Stimulated activated CD8-positive, alpha-beta memory T cell treated with anti-CD3 and anti-CD28 coated beads, Interleukin-4, amount 100 ng/mL, for 4 hours (primary cell): ENCODE results near the gene RREB1.

Experiments used
- DNase-seq, 2 donors: peaks; one replicate each; pipeline ENCODE4 v3.0.0-alpha.2; 2020; ENCODE audit warnings: low read depth in 2 of 2, low spot score in 1 of 2

The RREB1 gene

DNA sequence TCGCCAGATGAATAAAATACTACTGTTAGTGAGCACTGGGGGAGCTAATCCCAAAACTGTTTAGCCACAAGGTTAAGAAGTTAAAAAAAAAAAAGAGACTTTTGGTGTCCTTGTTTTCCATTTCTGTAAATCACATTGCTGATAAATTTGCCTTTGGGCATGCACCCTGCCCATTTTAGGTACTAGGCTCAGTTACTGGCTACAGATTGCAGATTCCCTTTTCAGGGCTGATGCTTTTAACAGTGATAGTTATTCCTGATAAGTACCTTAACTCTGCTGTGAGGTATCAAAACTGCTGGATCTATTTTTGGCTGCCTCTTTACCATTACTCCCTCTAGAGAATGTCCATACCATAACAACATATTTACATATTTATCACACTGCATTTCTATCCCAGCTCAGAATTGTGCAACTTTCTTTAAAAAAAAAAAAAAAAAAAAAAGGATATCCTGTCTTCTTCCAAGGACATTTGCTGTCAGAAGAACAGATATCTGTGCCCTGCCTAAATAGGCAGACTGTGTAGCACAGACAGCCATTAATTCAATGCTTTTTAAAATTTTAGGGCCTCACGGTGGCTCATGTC is 110.7 kb downstream of the RREB1 start:
- no peak for DNase-seq

DNA sequence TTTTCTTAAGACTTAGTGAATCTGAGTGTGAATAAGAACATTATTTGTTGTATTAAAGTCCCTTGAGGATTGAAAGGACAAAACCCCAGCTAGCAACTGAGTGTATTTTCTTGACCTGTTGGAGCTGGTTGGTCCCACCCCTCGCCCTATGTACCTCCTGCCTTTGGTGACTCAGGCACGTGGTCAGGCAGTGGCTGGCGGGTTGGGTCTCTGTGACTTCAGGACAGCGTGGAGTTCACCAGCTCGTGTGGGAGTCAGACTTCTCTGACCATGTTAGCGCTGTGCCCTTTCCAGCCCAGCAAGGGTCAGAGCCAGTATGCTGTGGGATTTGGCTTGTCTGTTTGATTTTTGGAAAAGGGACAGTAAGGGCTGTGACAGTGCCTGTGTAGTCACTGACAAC is 111.5 kb downstream of the RREB1 start:
- DNase-seq, result no peak

DNA sequence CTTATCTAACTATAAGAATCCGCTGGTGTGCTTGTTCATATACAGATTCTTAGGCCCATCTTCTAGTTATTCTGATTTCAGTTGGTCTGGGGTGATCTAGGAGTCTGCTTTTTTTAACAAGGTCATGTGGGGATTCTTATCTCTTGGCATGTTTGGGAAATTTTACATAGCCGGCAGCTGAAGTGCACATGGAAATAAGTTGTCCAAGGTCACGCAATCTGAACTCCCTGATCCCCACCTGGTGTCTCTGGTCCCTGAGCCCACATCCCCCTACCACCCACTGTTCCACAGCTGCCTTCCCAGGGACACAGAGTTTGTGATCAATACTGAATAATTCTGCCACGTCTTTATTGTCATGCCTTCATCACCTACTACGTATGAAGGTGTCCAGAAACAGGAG is 114.4 kb downstream of the RREB1 start:
- DNase-seq, result no peak

DNA sequence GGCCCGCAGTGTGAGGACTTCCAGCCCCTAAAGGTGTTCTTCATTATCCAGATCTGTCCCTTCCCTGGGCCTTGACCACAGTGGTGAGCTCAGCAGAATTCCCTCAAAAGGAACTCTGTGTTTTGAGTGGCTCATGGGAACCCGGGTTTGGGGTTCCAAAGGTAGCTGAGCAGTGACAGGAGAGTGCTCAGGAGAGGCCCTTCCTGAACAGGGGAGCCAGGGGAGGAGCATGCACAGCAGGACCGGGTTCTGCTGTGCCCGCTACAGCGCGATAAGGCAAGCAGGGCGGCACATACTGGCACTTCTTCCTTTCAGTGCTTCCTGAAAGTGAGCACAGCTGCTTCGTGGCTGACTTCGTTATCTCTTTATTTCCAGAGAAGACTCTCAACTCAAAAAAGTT is 117.0 kb downstream of the RREB1 start:
- no peak for DNase-seq

DNA sequence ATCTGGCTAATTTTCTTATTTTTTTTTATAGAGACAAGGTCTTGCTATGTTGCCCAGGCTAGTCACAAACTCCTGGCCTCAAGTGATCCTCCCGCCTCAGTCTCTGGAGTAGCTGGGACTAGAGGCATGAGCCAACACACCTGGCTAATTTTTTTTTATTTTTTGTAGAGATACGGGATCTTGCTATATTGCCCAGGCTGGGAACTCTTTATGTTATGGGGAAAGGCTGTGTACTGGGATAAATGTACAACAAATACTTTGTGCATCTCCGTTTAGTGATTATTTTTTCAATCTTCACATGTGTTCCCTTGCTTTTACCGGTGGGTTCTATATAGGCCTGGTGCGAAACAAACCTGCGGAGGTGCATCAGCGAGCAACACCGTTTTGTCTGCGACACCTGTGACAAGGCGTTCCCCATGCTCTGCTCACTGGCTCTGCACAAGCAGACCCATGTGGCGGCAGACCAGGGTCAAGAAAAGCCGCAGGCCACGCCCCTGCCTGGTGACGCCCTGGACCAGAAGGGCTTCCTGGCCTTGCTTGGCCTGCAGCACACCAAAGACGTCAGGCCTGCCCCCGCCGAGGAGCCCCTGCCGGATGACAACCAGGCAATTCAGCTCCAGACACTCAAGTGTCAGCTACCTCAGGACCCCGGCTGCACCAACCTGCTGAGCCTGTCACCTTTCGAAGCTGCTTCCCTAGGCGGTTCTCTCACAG is 121.1 kb downstream of the RREB1 start:
- DNase-seq, result no peak

DNA sequence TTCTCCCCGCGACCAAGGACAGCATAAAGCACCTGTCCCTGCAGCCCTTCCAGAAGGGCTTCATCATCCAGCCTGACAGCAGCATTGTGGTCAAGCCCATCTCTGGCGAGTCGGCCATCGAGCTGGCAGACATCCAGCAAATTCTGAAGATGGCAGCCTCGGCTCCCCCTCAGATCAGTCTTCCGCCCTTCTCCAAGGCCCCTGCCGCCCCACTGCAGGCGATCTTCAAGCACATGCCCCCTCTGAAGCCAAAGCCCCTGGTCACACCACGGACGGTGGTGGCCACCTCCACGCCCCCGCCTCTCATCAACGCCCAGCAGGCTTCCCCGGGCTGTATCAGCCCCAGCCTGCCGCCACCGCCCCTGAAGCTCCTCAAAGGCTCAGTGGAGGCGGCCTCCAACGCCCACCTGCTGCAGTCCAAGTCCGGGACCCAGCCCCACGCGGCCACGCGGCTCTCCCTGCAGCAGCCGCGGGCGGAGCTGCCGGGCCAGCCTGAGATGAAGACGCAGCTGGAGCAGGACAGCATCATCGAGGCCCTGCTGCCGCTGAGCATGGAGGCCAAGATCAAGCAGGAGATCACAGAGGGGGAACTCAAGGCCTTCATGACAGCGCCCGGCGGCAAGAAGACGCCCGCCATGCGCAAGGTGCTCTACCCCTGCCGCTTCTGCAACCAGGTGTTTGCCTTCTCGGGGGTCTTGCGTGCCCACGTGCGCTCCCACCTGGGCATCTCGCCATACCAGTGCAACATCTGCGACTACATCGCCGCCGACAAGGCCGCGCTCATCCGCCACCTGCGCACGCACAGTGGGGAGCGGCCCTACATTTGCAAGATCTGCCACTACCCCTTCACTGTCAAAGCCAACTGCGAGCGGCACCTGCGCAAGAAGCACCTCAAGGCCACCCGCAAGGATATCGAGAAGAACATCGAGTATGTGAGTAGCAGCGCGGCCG is 121.9 kb downstream of the RREB1 start:
- no peak for DNase-seq

DNA sequence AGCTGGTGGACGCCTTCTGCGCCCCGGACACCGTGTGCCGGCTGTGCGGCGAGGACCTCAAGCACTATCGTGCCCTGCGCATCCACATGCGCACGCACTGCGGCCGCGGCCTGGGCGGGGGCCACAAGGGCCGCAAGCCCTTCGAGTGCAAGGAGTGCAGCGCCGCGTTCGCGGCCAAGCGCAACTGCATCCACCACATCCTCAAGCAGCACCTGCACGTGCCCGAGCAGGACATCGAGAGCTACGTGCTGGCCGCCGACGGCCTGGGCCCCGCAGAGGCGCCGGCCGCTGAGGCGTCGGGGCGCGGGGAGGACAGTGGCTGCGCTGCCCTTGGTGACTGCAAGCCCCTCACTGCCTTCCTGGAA is 122.5 kb downstream of the RREB1 start:
- no peak for DNase-seq

DNA sequence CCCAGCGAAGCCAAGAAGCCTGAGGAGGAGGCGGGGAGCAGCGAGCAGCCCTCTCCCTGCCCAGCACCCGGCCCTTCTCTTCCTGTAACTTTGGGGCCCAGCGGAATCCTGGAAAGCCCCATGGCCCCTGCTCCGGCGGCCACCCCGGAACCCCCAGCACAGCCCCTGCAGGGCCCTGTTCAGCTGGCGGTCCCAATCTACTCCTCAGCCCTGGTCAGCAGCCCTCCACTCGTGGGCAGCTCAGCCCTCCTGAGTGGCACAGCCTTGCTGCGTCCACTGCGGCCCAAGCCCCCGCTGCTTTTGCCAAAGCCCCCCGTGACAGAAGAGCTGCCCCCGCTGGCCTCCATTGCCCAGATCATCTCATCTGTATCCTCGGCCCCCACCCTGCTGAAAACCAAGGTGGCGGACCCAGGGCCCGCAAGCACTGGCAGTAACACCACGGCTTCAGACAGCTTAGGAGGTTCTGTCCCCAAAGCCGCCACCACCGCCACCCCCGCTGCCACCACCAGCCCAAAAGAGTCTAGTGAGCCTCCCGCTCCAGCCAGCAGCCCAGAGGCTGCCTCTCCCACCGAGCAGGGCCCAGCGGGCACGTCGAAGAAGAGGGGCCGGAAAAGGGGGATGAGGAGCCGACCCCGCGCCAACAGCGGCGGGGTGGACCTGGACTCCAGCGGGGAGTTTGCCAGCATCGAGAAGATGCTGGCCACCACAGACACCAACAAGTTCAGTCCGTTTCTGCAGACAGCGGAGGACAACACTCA is 123.4 kb downstream of the RREB1 start:
- DNase-seq, result no peak

DNA sequence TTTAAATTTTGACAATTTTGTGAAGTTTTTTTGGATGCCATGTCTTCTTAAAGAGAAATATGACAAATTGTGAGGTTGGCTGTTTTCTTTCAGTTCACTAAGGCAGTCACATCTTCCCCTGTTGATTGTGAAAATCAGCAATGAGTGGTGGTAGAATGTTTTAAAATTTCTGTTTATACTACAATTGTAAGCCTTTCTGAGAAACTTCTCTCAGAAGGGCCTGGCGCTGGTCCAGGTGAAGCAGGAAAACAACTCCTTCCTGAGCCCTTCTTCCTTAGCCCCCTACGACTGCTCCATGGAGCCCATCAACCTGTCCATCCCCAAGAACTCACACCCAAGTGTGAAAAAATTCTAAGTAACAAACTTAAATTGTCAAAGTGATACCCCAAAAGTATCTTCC is 124.6 kb downstream of the RREB1 start:
- DNase-seq, result no peak

DNA sequence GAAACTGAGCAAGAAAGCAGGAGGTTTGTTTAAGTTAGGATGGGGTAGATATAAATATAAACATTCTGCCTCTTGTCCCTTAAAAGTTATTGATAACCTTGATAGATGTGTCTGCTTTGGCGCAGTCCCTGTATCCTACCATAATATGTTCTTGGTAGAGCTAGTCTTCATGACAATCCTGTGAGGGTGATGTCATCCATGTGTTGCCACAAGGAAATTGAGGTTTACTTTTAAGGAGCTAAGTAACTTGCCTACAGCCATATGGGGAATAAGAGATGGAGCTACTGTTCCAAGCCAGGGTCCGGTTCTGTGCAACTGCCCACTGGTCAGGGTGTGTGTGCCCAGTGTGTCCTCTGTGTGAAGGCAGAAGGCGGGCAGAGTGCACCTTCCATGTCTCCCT is 126.8 kb downstream of the RREB1 start:
- no peak for DNase-seq

DNA sequence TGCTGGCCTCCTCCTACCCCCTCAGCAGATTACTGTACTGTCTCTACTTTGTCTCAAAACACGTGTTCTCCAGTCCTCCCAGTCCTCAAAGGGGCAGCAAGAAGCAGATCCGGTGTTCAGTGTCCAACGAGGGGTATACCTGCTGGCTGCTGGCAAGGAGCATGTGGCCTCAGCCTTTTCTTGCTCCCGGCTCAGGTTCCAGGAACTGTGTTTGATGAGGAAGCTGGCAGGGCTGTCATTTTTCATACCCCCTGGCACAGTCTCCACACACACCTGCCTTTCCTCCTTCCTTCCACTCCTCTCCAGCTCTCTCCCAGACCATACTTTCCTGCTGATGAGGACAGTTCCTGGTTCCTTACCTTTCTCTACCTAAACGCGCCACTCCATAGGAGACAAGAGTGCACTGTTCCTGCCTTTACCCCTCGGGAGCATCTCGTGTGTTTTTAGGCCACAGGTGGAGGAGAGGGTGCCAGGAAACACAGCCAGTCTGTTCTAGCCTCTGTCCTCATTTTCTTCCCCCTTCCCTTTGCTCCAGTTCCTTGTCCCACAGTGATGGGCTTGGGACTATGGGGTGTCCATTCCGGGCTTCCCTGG is 128.0 kb downstream of the RREB1 start:
- no peak for DNase-seq

DNA sequence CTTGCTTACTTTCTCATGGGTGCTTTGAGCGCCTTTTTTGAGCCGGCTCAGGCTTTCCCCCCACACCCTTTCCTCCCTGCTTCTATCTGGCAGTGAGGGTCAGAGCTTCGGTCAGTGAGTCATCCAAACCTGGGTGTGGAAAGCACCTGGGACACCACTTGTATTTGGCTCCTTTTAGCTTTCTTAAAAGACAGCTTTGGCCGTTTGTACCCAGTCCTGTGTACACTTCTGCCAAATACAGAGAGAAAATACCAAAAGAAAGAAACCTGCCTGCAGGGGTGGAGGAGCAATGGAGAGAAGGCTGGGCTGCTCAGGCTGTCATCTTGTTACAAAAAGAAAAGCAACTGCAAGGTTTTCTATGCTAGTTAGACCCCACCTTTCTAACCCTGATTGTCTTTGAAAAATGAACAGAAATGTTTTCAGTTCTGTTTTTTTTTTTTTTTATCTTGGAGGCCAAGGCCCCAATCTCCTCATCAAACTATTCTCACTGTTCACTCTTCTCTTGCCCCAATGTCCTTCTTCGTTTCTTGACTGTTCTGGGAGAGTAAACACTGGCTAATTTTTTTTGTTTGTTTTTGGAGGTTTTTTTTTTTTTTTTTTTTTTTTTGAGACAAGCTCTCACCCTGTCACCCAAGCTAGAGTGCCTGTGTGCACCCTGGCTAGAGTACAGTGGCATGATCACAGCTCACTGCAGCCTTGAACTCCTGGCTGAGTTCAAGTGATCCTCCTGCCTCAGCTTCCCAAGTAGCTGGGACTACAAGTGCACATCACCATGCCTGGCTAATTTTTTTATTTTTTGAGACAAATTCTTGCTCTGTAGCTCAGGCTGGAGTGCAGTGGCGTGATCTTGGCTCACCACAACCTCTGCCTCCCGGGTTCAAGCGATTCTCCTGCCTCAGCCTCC is 128.8 kb downstream of the RREB1 start:
- DNase-seq, result no peak

DNA sequence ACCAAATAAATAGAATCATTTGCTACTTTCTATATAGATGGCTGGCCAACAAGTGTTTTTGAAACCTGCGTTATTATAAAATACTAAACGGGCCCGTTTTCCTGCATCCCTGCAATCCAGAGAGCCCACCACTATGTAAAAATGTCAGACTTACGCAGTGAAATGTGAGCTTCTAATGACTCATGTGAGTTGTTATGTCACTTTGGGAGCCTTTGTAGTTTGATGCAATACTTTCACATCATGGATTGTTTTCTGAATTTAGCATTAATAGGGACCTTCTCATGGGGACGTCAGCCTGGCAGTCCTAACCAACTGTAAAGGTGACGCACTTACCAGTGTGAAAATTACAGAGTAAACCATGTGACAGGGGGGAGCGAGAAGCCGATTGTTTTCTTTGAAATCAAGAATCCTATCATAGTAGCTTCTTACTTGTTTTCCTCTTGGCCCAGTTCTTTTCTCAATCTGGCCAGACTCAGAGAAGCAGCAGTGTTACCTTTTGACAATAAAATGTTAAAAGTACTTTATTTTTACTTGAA is 130.0 kb downstream of the RREB1 start:
- no peak for DNase-seq

DNA sequence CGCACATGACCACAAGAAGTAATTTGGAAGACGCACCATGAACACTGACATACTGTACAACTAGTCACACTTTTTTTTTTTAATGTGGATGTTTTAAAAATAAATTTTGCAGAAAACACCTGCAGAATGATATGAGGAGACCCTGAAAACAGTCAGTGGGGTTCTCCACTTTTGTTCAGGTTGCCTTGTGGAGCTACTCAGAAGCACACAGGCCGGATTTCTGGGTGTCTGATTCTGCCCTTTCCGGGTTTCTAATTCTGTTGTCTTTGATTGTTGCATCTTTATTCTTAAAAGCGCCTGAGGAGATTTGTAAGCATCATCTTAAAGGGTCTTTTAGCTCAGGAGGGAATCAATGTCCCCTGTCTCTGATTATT is 130.8 kb downstream of the RREB1 start:
- DNase-seq, result no peak

DNA sequence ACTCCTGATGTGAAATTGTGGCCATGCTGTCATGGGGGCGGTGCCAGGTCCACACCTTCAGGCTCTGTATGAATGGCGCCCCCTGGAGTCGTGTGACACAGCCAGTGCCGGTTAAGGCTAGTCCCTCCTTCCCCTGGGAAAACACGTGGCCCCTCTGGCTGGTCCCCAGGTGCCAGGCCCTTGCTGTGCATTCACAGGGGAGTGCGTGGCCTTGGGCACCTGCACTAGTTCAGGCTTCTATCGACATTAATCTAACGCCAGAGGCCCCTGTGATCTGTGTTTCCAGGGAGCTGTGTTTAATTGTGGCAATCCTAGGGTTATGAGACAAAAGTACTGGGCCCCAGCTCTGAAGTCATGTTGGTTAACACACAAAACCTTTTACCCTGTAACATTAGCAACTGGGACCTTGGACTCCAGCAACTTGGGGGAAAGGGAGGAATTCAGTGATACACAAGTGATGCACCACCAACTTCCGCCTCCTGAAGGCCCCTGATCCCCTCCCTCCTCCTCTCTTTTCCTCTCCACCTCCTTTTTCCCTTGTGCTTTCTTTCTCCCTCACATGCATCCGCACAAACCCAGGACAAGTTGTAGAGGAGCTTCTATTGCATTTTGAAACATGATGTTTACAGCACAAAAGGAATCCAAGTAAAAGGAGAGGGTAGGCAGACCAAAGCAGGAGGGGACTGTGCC is 131.3 kb downstream of the RREB1 start:
- DNase-seq, result peak; percentile 29 to 47

DNA sequence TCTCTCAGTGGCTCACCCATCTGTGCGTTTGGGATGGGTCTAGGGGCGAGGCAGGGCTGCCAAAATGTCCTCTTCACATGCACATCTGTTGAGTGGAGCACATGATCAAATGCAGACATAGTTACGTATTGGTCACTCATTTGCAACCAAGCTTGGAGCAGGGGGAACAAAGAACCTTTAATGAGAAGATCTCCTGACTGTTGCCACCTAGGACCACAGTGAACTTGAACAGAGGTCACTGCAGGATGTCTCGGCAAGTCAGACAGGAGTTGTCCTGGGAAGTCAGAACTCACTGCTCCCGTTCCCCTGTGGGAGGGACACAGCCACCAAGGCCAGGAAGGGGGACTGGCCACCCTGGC is 131.8 kb downstream of the RREB1 start:
- DNase-seq, result no peak

DNA sequence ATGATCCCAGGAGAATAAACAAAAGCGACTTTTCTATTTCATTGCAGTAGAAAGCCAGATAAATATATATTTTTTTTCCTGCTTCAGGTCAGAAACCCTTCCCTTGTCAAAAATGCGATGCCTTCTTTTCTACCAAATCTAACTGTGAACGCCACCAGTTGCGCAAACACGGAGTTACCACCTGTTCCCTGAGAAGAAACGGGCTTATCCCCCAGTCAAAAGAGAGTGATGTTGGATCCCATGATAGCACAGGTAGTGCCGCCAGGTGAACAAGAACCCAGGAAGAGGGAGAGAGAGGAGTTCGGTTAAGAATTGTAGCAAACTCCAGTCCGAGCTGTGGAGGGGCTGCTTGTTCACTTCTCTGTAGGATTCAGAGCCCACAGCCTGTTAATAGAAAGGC is 132.6 kb downstream of the RREB1 start:
- no peak for DNase-seq

DNA sequence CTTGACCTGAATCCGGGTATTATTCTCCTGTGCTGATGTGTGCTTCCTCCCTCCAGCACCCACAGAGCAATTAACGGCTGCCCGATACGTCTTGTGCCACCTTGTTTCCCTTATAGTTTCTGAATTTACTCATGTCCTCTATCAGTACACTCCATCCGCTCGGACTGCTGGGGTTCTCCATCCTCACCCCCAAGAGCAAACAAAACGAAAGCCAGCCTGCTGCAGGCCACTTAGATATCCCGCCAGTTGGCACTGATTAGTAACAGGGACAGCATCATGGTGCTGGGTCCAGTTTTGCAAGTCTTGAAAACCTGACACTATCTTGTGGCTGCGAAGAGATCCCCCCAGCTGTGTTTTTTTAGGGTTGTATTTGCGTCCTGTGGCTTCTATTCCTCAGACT is 133.4 kb downstream of the RREB1 start:
- DNase-seq, result no peak
